ENCODE results near the gene CTCFL. TPM values are rescaled to one million over a fixed set of nuclear protein-coding genes. Genes with fewer than 3 reads are reported as not detected.

The CTCFL gene
- total RNA-seq, 3 donors from 2014 or later (not counting 1 experiment from before 2014, with no cell fraction given) = not detected

DNA sequence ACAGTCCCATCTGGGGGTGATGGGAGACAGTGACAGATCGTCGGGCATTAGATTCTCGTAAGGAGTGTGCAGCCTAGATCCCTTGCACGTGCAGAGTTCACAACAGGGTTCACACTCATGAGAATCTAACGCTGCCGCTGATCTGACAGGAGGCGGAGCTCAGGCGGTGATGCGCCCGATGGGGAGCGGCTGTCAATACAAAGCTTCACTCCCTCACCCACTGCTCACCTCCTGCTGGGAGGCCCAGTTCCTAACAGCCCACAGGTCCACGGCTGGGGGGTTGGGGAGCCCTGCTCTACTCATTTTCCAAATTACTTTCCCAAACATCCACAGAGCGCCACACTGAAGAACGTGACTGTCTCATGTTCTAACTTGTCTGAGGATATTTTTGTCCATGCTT lies 25.3 kb downstream of the CTCFL start:
- H3K27ac Mint-ChIP-seq = no peak overlapping the region

GRCh38 chr20:57498425-57499400 lies 26.2 kb downstream of the CTCFL start:
- ATAC-seq (peak; percentile 84 to 90 (median 87)), DNase-seq (peak in 1 of 2 donors; percentile 65)
- Histone ChIP-seq H3K27ac (ENCODE audit: low read length) (no peak overlapping the region), H3K9me3 (ENCODE audit: control insufficient read depth, insufficient read depth, low read length) (no peaks in the 10 kb centered on the region), H3K4me3 (ENCODE audit: low read length) (no peak overlapping the region), H3K36me3 (ENCODE audit: control insufficient read depth, insufficient read depth, low read length) (no peaks in the 10 kb centered on the region), H3K27me3 (ENCODE audit: control insufficient read depth, insufficient read depth, low read length) (peaks cover 10% of the 10 kb centered on the region), H3K4me1 (ENCODE audit: control insufficient read depth, insufficient read depth, low read length) (peaks cover 20% of the 10 kb centered on the region)
- H3K27me3 Mint-ChIP-seq (ENCODE audit: low read depth in 2 of 2) = peaks cover 29 to 57% of the 10 kb centered on the region in 2 donors
- 34% methylated on average over 19 of the region's 20 CpGs for WGBS (ENCODE audit: insufficient coverage)
- no peak overlapping the region for H3K4me3 Mint-ChIP-seq
- TF ChIP-seq, protein P1, sequence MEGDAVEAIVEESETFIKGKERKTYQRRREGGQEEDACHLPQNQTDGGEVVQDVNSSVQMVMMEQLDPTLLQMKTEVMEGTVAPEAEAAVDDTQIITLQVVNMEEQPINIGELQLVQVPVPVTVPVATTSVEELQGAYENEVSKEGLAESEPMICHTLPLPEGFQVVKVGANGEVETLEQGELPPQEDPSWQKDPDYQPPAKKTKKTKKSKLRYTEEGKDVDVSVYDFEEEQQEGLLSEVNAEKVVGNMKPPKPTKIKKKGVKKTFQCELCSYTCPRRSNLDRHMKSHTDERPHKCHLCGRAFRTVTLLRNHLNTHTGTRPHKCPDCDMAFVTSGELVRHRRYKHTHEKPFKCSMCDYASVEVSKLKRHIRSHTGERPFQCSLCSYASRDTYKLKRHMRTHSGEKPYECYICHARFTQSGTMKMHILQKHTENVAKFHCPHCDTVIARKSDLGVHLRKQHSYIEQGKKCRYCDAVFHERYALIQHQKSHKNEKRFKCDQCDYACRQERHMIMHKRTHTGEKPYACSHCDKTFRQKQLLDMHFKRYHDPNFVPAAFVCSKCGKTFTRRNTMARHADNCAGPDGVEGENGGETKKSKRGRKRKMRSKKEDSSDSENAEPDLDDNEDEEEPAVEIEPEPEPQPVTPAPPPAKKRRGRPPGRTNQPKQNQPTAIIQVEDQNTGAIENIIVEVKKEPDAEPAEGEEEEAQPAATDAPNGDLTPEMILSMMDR (IDR thresholded peaks at IDR 0.05) = peak; percentile 48
- intact Hi-C loops (cut with micrococcal nuclease) = loop anchor here (5.0 to 10.0 kb wide), 4 partner anchors 94 to 714 kb away; no protein-coding TSS in a partner anchor
- no peak overlapping the region for H3K27ac Mint-ChIP-seq
- peaks cover 11 to 13% of the 10 kb centered on the region in 2 donors for H3K4me1 Mint-ChIP-seq
- no peaks in the 10 kb centered on the region for H3K9me3 Mint-ChIP-seq
- H3K36me3 Mint-ChIP-seq = no peaks in the 10 kb centered on the region

More for the DNA sequence above, 25.3 kb downstream of the CTCFL start:
- no peak for DNase-seq
- H3K9me3 Mint-ChIP-seq = no peaks in the 10 kb centered on the region
- no peak for ATAC-seq
- TF ChIP-seq, protein P1 (IDR thresholded peaks at IDR 0.05) = no peak
- no peak overlapping the region for H3K4me3 Mint-ChIP-seq
- no peak overlapping the region for H3K27ac ChIP-seq (ENCODE audit: low read length)
- H3K4me1 ChIP-seq (ENCODE audit: control insufficient read depth, insufficient read depth, low read length) = peaks cover 20% of the 10 kb centered on the region
- 58% methylated on average over 12 of the region's 14 CpGs for WGBS (ENCODE audit: insufficient coverage)
- no peak overlapping the region for H3K4me3 ChIP-seq (ENCODE audit: low read length)
- no peaks in the 10 kb centered on the region for H3K36me3 Mint-ChIP-seq
- no peaks in the 10 kb centered on the region for H3K9me3 ChIP-seq (ENCODE audit: control insufficient read depth, insufficient read depth, low read length)
- H3K36me3 ChIP-seq (ENCODE audit: control insufficient read depth, insufficient read depth, low read length) = no peaks in the 10 kb centered on the region
- H3K4me1 Mint-ChIP-seq = peaks cover 11 to 13% of the 10 kb centered on the region in 2 donors
- peaks cover 29 to 57% of the 10 kb centered on the region in 2 donors for H3K27me3 Mint-ChIP-seq (ENCODE audit: low read depth in 2 of 2)
- intact Hi-C loops (cut with micrococcal nuclease) = loop anchor here (5.0 to 10.0 kb wide), 4 partner anchors 93 to 713 kb away; no protein-coding TSS in a partner anchor
- peaks cover 10% of the 10 kb centered on the region for H3K27me3 ChIP-seq (ENCODE audit: control insufficient read depth, insufficient read depth, low read length)

DNA sequence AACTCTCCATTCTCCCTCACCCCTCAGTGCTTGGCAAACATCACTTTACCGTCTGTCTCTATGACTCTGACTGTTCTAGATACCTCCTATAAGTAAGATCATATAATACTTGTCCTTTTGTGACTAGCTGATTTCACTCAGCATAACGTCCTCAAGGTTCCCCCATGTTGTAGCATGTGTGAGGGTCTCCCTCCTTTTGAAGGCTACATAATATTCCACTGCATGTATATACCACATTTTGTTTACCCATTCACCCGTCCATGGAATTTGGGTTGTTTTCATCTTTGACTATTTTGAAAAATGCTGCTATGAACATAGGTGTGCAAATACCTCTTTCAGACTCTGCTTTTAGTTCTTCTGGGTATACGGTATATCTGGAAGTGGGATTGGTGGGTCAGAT lies 28.3 kb downstream of the CTCFL start:
- DNase-seq (no peak), ATAC-seq (no peak)
- Mint-ChIP-seq H3K4me1 (peaks cover 11 to 13% of the 10 kb centered on the region in 2 donors), H3K9me3 (no peaks in the 10 kb centered on the region), H3K4me3 (no peak overlapping the region), H3K27ac (no peak overlapping the region), H3K27me3 (ENCODE audit: low read depth in 2 of 2) (peaks cover 18 to 36% of the 10 kb centered on the region in 2 donors), H3K36me3 (no peaks in the 10 kb centered on the region)
- H3K4me1 ChIP-seq (ENCODE audit: control insufficient read depth, insufficient read depth, low read length) = peaks cover 6% of the 10 kb centered on the region
- no peaks in the 10 kb centered on the region for H3K36me3 ChIP-seq (ENCODE audit: control insufficient read depth, insufficient read depth, low read length)
- no peak overlapping the region for H3K27ac ChIP-seq (ENCODE audit: low read length)
- peaks cover 10% of the 10 kb centered on the region for H3K27me3 ChIP-seq (ENCODE audit: control insufficient read depth, insufficient read depth, low read length)
- WGBS (ENCODE audit: insufficient coverage) = 100% methylated on average over 1 of the region's 4 CpGs
- H3K9me3 ChIP-seq (ENCODE audit: control insufficient read depth, insufficient read depth, low read length) = no peaks in the 10 kb centered on the region
- no peak overlapping the region for H3K4me3 ChIP-seq (ENCODE audit: low read length)
- TF ChIP-seq, protein P1 (IDR thresholded peaks at IDR 0.05) = no peak
- intact Hi-C loops (cut with micrococcal nuclease) = loop anchor here (5.0 to 10.0 kb wide), 4 partner anchors 96 to 716 kb away; no protein-coding TSS in a partner anchor

Data from natural killer cell (primary cell).